IMR-90 (cell line): ENCODE results near the gene ZNF292. TPM values are rescaled to one million over a fixed set of nuclear protein-coding genes. Genes with fewer than 3 reads are reported as not detected.

Experiments used
- ATAC-seq: fragments of 200-7000 bp; cut with Tn5 transposase; 2 replicates; pipeline ENCODE4 v1.9.1; 2020; ENCODE audit warnings: low read depth, mild to moderate bottlenecking, moderate library complexity
- BruUV-seq: library from RNA; stranded (reverse); fragments of 400-500 nt; replicated peaks from 2 replicates; lab custom pipeline; 2021; lab: Mats Ljungman, UMichigan
- CTCF ChIA-PET: fragments of 300-600 bp; formaldehyde crosslinking; extraction: SDS; loops from one replicate; lab custom pipeline; 2021; ENCODE audit warnings: antibody characterized with exemption; lab: Yijun Ruan, JAX
- POLR2A ChIA-PET: fragments of 300-600 bp; sonication (Branson Sonifier 250); formaldehyde crosslinking; loops from one replicate; lab custom pipeline; 2022; ENCODE audit warnings: antibody characterized with exemption; ENCODE audit not compliant: unreplicated experiment; lab: Charles Lee
- DNase-seq: peaks from one replicate; pipeline ENCODE4 v3.0.0; 2013
- H2AFZ ChIP-seq: replicated peaks from 2 replicates; pipeline ENCODE3; 2013; ENCODE audit warnings: low read length, mild to moderate bottlenecking; ENCODE audit not compliant: poor library complexity
- H2AK5ac ChIP-seq: 2 replicates; pipeline ENCODE4 v1.6.1; 2013; ENCODE audit warnings: low read depth, low read length, inconsistent platforms
- H2AK9ac ChIP-seq: replicated peaks from 2 replicates; pipeline ENCODE3; 2013; ENCODE audit warnings: mild to moderate bottlenecking, low read depth, low read length, moderate library complexity; ENCODE audit not compliant: poor library complexity
- H2BK120ac ChIP-seq: 2 replicates; pipeline ENCODE4 v1.6.1; 2013; ENCODE audit warnings: low read depth, low read length, inconsistent platforms
- H2BK15ac ChIP-seq: 3 replicates; pipeline ENCODE4 v1.6.1; 2013; ENCODE audit warnings: low read depth, low read length, inconsistent platforms
- H2BK20ac ChIP-seq: 2 replicates; pipeline ENCODE4 v1.6.1; 2013; ENCODE audit warnings: low read depth, mild to moderate bottlenecking, inconsistent platforms, low read length, moderate library complexity
- H2BK5ac ChIP-seq: 2 replicates; pipeline ENCODE4 v1.6.1; 2013; ENCODE audit warnings: mild to moderate bottlenecking, low read depth, low read length, inconsistent platforms; ENCODE audit not compliant: poor library complexity, severe bottlenecking
- H3K14ac ChIP-seq: replicated peaks from 2 replicates; pipeline ENCODE4 v1.6.1; 2013; ENCODE audit warnings: low read depth, low read length, inconsistent platforms
- H3K18ac ChIP-seq: 2 replicates; pipeline ENCODE4 v1.6.1; 2013; ENCODE audit warnings: low read depth, low read length, control low read depth
- H3K23ac ChIP-seq: 2 replicates; pipeline ENCODE4 v1.6.1; 2013; ENCODE audit warnings: low read depth, low read length, inconsistent platforms
- H3K27ac ChIP-seq: 2 replicates; pipeline ENCODE4 v1.5.1; 2013; ENCODE audit warnings: mild to moderate bottlenecking, control low read depth, low read length; ENCODE audit not compliant: insufficient read depth
- H3K27me3 ChIP-seq: 2 replicates; pipeline ENCODE4 v1.6.1; 2013; ENCODE audit warnings: low read length; ENCODE audit not compliant: control insufficient read depth, insufficient read depth
- H3K36me3 ChIP-seq: 2 replicates; pipeline ENCODE4 v1.6.1; 2013; ENCODE audit warnings: low read length, mixed read lengths; ENCODE audit not compliant: control insufficient read depth, insufficient read depth
- H3K4ac ChIP-seq: 2 replicates; pipeline ENCODE4 v1.6.1; 2013; ENCODE audit warnings: low read depth, low read length, inconsistent platforms
- H3K4me1 ChIP-seq: 2 replicates; pipeline ENCODE4 v1.6.1; 2013; ENCODE audit warnings: low read length, mixed read lengths; ENCODE audit not compliant: control insufficient read depth, insufficient read depth
- H3K4me2 ChIP-seq: 2 replicates; pipeline ENCODE4 v1.6.1; 2013; ENCODE audit warnings: low read depth, mild to moderate bottlenecking, control low read depth, low read length, moderate library complexity
- H3K4me3 ChIP-seq: 2 replicates; pipeline ENCODE4 v1.5.1; 2013; ENCODE audit warnings: low read depth, mild to moderate bottlenecking, control low read depth, low read length, moderate library complexity; ENCODE audit not compliant: insufficient read depth
- H3K56ac ChIP-seq: 2 replicates; pipeline ENCODE4 v1.6.1; 2013; ENCODE audit warnings: low read length, inconsistent platforms; ENCODE audit not compliant: insufficient read depth; ENCODE audit errors: extremely low read depth
- H3K79me1 ChIP-seq, 2 experiments: 2 replicates each; pipeline ENCODE4 v1.6.1; 2013; ENCODE audit warnings: low read length in 2 of 2, inconsistent platforms in 1 of 2, low read depth in 1 of 2
- H3K9ac ChIP-seq: 2 replicates; pipeline ENCODE4 v1.6.1; 2013; ENCODE audit warnings: low read depth, low read length, control low read depth
- H3K9me1 ChIP-seq: 2 replicates; pipeline ENCODE4 v1.6.1; 2013; ENCODE audit warnings: low read length, inconsistent platforms; ENCODE audit not compliant: insufficient read depth
- H3K9me3 ChIP-seq: 2 replicates; pipeline ENCODE4 v1.6.1; 2013; ENCODE audit warnings: low read length; ENCODE audit not compliant: control insufficient read depth, insufficient read depth
- H4K20me1 ChIP-seq: 2 replicates; pipeline ENCODE4 v1.6.1; 2013; ENCODE audit warnings: low read length, inconsistent platforms; ENCODE audit not compliant: insufficient read depth
- H4K5ac ChIP-seq: 2 replicates; pipeline ENCODE4 v1.6.1; 2013; ENCODE audit warnings: mild to moderate bottlenecking, low read depth, low read length, control low read depth
- H4K8ac ChIP-seq, 2 experiments: 2 replicates each; pipeline ENCODE4 v1.6.1; 2013; ENCODE audit warnings: low read depth in 2 of 2, low read length in 2 of 2, control low read depth in 1 of 2, inconsistent platforms in 1 of 2
- H4K91ac ChIP-seq: 2 replicates; pipeline ENCODE4 v1.6.1; 2013; ENCODE audit warnings: low read depth, low read length, inconsistent platforms; ENCODE audit not compliant: insufficient read depth
- BHLHE40 ChIP-seq: fragments of 150-350 bp; IDR thresholded peaks from 2 replicates; pipeline ENCODE4 v1.6.1; 2016; ENCODE audit warnings: mild to moderate bottlenecking, low read depth, low read length
- CHD1 ChIP-seq: IDR thresholded peaks from 2 replicates; pipeline ENCODE4 v1.6.1; 2012; ENCODE audit warnings: low read depth, low read length, improper control_type of control experiment
- FOS ChIP-seq: fragments of 150-350 bp; IDR thresholded peaks from 2 replicates; pipeline ENCODE4 v1.6.1; 2016; ENCODE audit warnings: low read depth, low read length
- MAFK ChIP-seq: IDR thresholded peaks from 2 replicates; pipeline ENCODE4 v1.6.1; 2012; ENCODE audit warnings: low read depth, low read length, improper control_type of control experiment
- MAZ ChIP-seq: IDR thresholded peaks from 2 replicates; pipeline ENCODE4 v1.6.1; 2012; ENCODE audit warnings: low read depth, mild to moderate bottlenecking, low read length, improper control_type of control experiment, moderate library complexity, borderline replicate concordance
- MXI1 ChIP-seq: IDR thresholded peaks from 2 replicates; pipeline ENCODE4 v1.6.1; 2012; ENCODE audit warnings: low read depth, mild to moderate bottlenecking, low read length, moderate library complexity, borderline replicate concordance
- NFE2L2 ChIP-seq: fragments of 150-350 bp; IDR thresholded peaks from 2 replicates; pipeline ENCODE4 v1.6.1; 2016; ENCODE audit warnings: low read depth, mild to moderate bottlenecking, low read length
- RAD21 ChIP-seq: IDR thresholded peaks from 2 replicates; pipeline ENCODE4 v1.6.1; 2012; ENCODE audit warnings: low read length, improper control_type of control experiment
- RCOR1 ChIP-seq: IDR thresholded peaks from 2 replicates; pipeline ENCODE4 v1.6.1; 2012; ENCODE audit warnings: mild to moderate bottlenecking, low read length, improper control_type of control experiment; ENCODE audit not compliant: insufficient replicate concordance
- RFX5 ChIP-seq: IDR thresholded peaks from 2 replicates; pipeline ENCODE4 v1.8.0; 2012; ENCODE audit warnings: low read depth, mild to moderate bottlenecking, low read length, moderate library complexity
- SMC3 ChIP-seq: fragments of 150-350 bp; IDR thresholded peaks from 2 replicates; pipeline ENCODE4 v1.6.1; 2016; ENCODE audit warnings: low read depth, mild to moderate bottlenecking, antibody characterized with exemption, low read length, moderate library complexity
- USF2 ChIP-seq: fragments of 150-350 bp; IDR thresholded peaks from 2 replicates; pipeline ENCODE4 v1.6.1; 2017; ENCODE audit warnings: mild to moderate bottlenecking, antibody characterized with exemption, low read length, low read depth
- WGBS, 2 experiments: methylation state at CpG; one replicate each; pipeline versions ENCODE4 v1.1.5 to v1.1.7; 2013; ENCODE audit warnings: missing lambda C conversion rate in 2 of 2; ENCODE audit not compliant: insufficient read length in 1 of 2; ENCODE audit errors: extremely low coverage in 2 of 2; 5-methylcytosine and 5-hydroxymethylcytosine counted together
- dilution Hi-C: fragments of 300-500 bp; cut with HindIII; formaldehyde crosslinking; loops from one replicate; pipeline ENCODE4 v1.14.3; 2018; ENCODE audit warnings: low sequenced_read_pairs; ENCODE audit not compliant: unreplicated experiment
- in situ Hi-C: fragments of 300-500 bp; cut with MboI; formaldehyde crosslinking; loops from 3 replicates; pipeline ENCODE4 v1.14.3; 2019; ENCODE audit warnings: low sequenced_read_pairs, inconsistent platforms, mixed read lengths
- intact Hi-C: fragments of 100-400 bp; cut with micrococcal nuclease; formaldehyde crosslinking; loops from 2 replicates; pipeline ENCODE4 v1.10.0; 2022
- polyA plus RNA-seq, 3 experiments: library from polyadenylated mRNA; depleted of rRNA; stranded (reverse); fragments of >200 nt; gene quantifications; 2 replicates each; pipeline ENCODE4 v1.2.3, GENCODE V29; 2012; ENCODE audit warnings: low replicate concordance in 1 of 3
- total RNA-seq: library from RNA; depleted of rRNA; stranded (reverse); fragments of >200 nt; gene quantifications from 2 replicates; pipeline ENCODE4 v1.2.3, GENCODE V29; 2012

The ZNF292 gene
- total and polyA plus RNA-seq, 2 of the 4 experiments (the other 2 are of a cell fraction): 5.5 to 28.3 TPM

- H3K56ac ChIP-seq: peak overlapping the region; percentile 96
- peak overlapping the region; percentile 95 for H3K23ac ChIP-seq
- H2BK5ac ChIP-seq: peak overlapping the region; percentile 87
- peak overlapping the region; percentile 90 for H2AK9ac ChIP-seq
- ChIA-PET CTCF (interaction anchor here (0.7 kb wide), 1 partner anchor 136 kb away, joined by 3 read pairs; no protein-coding TSS in a partner anchor), POLR2A (no interaction called here)
- H3K18ac ChIP-seq: peak overlapping the region; percentile 71
- no peaks in the 10 kb centered on the region for H3K9me1 ChIP-seq
- peak overlapping the region; percentile 85 for H3K4me2 ChIP-seq
- peak overlapping the region; percentile 98 for H3K4ac ChIP-seq
- peaks cover 3% of the 10 kb centered on the region; the same call in 1 of the 2 replicates for H3K36me3 ChIP-seq
- TF ChIP-seq RAD21 (no peak), BHLHE40 (no peak), MXI1 (no peak), RFX5 (no peak), RCOR1 (no peak), MAFK (no peak), MAZ (no peak), FOS (no peak), USF2 (no peak), SMC3 (no peak), NFE2L2 (no peak), CHD1 (no peak)
- H2AK5ac ChIP-seq: peak overlapping the region; percentile 3
- H3K14ac ChIP-seq: peak overlapping the region; percentile 96
- peaks cover 37% of the 10 kb centered on the region for H4K20me1 ChIP-seq
- H3K4me3 ChIP-seq: peak overlapping the region; percentile 68
- peak overlapping the region; percentile 81 for H3K27ac ChIP-seq
- peak overlapping the region; percentile 88 for H3K9ac ChIP-seq
- peak overlapping the region; percentile 64 to 77 for H4K8ac ChIP-seq
- H4K91ac ChIP-seq: peak overlapping the region; percentile 80
- H3K9me3 ChIP-seq: no peaks in the 10 kb centered on the region
- intact Hi-C loops (loop anchor here (2.0 to 10.0 kb wide), 2 partner anchors 82 to 320 kb away; partner anchors contain the start of gene SLC35A1), dilution Hi-C loops (no loop called here), in situ Hi-C loops (no loop called here)
- BruUV-seq: no TSS peak
- ATAC-seq (no peak; the same call in 1 of the 2 replicates), DNase-seq (no peak)
- peak overlapping the region; percentile 99 for H2AFZ ChIP-seq
- peak overlapping the region; percentile 66 for H4K5ac ChIP-seq
- peak overlapping the region; percentile 75; the same call in 1 of the 3 replicates for H2BK15ac ChIP-seq
- peaks cover 0 to 29% of the 10 kb centered on the region in 2 experiments; a peak in 2 of 4 replicates for H3K79me1 ChIP-seq
- H3K4me1 ChIP-seq: peaks cover 13% of the 10 kb centered on the region
- H3K27me3 ChIP-seq: no peaks in the 10 kb centered on the region
- H2BK20ac ChIP-seq: peak overlapping the region; percentile 2; the same call in 1 of the 2 replicates
- peak overlapping the region; percentile 88 for H2BK120ac ChIP-seq
- no CpG with 5 or more reads among the region's 6 CpGs for WGBS, 2 experiments
Observed at GRCh38 chr6:87154641-87154992, 748 bp upstream of the ZNF292 start.
